Embryonic facial prominence (tissue), 1 donor: ENCODE results near the gene CIROP.
A peak's percentile ranks its signal among the peaks of the same experiment; 100 is the strongest.

Source experiments
- DNase-seq: peaks from one replicate; pipeline ENCODE4 v3.0.0-alpha.2; 2016; ENCODE audit errors: extremely low spot score

CIROP gene

DNA sequence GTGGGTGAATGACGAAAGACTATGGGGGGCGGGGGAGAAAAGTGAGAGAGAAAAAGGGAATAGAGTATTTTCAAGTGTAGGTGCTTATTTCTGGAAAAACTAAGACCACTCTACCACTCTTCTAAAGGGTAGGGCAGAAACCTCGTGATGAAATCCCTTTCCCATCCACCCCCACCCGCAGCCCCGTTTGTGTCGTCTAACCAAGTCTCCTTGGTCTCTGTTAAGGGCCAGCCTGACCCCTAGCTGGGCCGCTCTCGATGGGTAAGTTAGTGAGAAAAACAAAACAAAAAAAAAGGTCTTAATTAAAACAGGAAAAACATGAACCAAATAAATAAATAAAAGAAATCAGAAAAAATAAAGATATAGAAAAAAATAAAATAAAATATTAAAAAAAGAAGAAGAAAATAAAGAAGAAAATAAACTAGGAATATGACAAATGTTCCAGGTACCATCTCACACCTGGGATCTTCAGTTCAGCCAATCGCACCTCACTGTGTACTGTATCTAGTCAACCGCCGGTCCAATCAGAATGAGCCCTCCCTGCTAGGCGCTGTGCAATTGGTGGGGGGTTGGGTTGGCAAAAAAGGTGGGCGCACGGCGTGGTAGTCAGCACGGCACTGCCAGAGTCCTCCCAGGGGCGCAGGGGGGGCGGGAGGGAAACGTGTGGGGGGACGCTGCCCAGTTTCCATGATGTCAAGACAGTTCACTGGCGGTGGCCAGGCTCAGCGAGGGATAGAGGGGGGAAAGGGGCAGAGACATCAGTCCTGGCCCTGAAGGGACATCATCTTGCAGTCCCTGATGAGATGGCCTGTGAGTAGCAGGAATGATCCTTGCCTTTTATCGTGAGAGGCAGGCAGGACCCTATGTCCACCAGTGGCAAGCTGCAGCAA lies 37.7 kb downstream of the CIROP start:
- DNase-seq, result no peak

DNA sequence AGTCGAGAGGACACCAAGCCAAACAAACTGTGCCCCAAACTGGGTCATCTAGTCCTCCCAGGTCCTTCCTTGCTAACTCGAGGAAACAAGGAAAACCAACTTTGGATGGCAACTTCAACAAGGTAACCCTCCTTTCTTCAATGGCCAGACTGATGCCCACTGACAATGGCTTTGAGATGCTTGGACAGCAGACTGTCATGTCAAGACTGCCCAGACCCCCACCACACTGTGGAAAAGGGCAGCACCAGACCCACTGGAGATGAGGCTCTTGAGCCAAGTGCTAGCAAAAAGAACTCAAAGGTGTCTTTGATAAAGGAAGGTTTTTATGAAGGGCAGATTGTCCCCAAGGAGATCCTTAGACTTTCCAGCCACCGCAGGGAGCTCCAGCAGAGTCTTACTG lies 38.4 kb downstream of the CIROP start:
- DNase-seq, result no peak

DNA sequence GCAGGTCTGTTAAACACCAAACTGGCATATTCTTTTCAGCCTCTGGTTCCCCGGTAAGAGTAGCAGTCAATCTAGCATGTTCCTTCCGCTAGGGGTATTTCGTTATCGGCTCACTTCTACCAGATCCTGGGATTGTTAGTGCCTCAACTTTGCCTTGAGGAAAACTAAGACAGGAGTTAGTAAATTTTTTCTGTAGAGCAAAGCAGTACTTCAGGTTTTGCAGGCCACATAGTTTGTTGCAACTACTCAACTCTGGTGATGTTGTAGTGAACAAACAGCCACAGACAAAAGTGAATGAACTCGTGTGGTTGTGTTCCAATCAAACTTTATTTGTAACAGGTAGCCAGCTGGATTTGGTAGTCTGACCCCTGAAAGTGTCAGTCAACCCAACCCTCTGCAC lies 41.2 kb downstream of the CIROP start:
- DNase-seq, result no peak

DNA sequence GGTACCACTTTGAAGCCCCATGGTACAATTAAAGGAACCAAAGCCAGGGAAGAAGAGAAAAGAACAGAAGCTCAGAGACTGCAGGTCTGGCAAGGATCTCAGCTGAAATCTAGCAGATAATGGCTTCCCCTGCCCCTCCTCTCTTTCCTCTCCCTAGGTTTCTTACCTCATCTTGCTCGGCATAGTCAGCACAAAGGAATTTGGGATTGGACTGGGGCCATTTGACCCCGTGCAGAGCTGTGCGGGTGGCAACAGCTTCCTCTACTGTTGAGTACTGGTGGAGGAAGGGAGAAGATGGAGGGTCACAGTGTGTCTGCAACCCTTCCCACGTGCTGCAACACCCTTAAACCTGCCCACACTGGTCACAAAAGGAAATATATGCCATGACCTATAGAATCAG lies 42.8 kb downstream of the CIROP start:
- DNase-seq, result no peak

DNA sequence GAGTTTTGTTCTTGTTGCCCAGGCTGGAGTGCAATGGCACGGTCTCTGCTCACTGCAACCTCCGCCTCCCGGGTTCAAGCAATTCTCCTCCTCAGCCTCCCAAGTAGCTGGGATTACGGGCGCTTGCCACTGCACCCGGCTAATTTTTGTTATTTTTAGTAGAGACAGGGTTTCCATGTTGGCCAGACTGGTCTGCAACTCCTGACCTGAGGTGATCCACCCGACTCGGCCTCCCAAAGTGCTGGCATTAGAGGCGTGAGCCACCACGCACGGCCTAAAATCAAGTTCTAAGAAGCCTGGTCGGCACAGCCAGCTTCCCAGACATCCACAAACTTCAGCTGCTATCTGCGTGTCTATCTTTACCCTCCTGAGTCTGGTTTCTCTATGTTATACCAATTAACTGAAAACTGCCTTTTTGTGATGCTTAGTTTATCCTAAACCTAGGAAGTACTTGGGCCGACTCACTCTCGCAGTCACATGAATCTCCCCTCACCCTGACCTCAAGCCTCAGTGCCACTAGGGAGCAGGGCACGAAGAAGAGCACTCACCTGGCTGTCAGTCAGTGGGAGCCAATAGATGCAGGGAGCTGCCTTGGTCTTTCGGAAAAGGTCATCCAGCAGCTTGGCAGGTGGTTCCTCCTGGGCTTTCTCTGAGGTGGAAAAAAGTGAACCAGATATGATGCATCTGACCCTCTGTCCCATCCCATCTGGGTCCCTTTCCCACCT lies 44.1 kb downstream of the CIROP start:
- no peak for DNase-seq

DNA sequence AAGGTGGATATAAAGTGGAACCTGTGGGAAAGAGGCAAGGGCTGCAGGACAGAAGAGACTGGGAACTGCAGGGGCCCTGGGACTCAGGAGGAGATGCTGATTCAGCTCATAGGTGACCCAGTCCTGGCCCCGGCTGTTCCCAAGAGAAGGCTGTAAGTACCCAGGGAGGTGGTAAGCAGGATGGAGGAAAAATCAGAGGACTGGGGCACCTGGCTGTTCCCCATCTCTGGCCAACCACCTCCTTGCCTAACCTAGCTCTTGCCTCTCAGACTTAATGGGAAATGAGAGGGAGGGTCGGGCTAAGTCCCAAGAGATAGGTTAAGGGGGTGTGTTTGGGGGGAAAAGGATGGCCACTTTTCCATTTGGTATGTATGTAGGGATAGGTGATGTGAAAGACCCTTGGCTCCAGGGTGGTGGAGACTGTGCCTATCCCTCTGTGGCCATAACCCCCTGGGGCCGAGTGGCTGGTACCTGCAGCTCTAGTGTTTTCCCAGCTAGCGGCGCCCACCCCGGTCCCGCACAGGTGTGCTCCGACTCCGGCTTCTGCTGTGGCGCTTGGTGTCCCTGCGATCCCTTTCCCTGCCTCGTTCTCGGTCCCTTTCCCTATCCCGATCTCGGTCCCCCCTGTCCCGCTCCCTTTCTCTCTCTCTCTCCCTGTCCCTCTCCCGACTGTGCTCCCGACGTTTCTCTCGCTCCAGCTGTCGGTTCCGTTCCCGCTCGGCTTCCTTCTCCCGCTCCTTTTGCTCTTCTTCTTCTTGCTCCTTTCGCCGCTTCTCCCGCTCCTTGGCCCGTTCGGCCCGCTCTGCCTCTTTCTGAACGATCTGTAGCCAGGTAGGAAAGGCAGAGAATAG lies 45.9 kb downstream of the CIROP start:
- DNase-seq, result no peak

DNA sequence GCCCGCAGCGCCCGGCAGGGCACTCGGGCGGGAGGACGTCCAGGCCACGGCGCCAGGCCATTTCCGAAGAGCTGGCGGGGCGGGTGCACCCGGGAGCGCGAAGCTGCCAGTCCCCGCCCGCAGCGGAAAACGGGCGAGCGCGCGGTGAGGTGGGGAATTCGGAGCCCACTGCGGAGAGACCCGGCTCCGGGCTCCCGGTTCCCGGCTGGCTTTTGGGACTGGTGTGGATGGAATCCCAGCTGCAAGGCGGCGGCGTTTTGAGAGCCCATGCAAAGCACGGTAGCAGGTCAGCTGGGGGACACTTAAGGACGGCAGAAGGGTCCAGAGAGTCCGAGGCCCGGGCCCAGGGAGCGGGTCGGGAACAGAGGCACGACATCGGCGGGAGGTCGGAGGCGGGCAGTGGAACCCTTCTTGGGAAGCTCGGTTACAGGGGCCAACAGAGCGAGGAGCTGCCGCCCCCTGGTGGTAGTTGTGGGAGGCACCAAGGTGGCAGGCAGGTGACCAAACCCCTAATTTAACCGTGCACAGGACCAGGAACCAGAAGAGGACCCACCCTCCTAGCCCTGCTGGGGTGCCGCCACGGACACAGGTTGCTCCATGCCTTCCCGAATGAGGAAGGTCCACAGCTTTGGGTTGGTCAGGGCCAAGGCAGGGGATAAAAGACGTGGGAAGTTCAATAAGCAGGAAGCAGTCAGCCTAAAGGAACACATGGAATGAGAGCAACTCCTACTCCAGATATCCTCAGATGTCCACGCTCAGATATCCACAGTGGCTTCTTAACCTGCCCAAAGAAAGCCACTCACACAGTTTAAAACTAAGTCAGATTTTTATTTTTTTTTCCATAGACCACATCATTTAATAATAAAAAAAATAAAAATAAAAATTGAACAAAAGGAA lies 46.8 kb downstream of the CIROP start:
- peak; percentile 70 for DNase-seq

DNA sequence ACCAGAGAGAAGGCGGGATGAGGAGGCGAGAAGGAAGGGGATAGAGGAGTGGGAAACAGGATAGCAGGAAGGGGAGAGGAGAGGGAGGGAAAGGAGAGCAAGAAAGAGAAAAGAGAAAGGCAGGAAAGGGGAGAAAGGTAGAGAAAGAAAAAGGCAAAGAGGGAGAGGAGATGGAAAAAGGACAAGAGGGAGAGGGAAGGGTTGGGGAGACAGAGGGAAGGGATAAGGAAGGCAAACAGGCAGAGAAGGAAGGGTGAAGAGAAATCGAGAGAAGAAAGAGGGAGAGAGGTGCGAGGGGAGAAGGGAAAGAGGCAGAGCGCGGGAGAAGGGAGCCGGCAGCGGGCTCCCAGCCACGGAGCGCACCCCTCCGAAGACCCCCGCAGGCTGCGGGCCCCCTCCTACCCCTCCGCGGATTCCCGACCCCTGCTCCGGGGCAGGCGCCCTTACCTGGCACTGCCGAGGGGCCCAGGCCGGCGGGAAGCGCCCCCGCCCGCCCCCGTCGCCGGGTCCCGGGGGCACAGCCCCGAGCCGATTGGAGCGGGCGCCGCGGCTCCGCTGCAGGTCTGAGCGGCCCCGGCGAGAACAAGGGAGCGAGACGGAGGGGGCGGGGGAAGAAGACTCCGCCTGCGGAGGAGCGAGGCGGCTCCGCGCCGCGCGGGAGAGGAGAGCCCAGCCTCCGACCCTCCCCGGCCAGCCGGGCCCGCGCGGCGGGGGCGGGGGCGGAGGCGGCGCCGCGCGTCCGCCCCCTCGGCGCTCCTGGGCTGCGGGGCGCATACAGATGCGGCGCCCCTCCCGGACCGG lies 47.6 kb downstream of the CIROP start, which contains the start of gene CDH24:
Gene CDH24, minus strand, starts transcription at position 565 of the 801 bp plus-strand sequence. CDS start 1,787 bp downstream, outside the sequence.
- DNase-seq, result peak; percentile 70

DNA sequence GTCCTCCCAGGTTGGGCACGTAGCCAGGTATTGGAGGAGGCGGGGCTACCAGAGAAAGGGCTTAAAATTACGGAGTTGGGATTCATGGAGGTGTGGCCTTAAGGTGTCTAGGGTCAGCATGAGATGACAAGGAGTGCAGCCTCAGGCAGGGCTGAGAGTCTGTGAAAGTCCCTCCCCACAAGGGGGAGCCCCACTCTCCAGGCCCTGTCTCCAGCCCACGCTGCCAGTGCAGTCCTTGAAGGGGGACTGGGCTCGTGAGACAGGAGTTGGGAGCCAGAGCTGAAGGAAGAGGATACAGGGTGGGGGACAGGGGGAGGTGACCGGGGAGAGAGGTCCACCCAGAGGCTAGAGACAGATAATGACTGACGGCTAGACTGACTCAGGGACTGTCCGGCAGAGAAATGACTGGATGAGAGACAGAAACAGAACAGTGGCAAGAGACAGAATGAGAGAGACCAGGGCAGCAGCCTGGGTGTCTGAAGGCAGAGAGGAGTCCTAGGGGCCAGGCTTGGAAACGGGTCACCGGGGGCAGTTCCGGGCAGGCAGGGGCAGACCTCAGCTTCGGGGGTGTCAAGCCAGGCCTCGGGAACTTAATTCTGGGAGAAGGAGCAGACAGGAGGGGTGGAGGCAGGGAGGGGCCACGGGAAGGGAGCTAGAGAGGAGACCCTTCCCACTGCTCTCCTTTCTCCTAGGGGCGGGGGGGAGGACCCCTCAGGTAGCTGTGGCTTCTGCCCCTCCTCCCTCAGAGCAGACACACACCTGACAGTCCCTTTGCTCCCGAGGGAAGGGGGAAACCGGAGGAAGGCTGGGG lies 48.4 kb downstream of the CIROP start:
- DNase-seq, result no peak

DNA sequence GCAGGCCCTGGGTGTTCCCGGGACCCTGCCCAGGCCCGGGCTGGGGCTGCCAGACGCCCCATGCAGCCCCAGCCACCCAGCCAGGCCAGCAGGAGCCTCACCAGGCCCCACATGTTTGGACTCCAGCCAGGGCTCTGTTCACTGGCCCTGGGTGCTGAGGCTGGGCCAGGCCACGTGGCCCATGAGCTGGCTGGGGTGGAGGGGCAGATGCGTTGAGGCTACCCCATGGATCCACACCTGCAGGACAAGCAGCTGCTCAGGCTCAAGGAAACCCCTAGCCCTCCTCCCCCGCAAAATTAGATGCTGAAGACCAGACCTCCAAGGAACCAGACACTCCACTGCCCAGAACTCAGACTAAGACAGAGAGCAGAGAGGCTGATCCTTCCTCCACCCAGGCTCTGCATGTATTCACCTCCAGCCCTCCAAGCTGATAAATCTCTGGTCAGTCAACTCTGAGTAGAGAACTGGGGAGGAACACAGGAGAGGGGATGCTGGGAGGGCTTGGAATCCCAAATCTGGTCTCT lies 49.1 kb downstream of the CIROP start:
- no peak for DNase-seq

DNA sequence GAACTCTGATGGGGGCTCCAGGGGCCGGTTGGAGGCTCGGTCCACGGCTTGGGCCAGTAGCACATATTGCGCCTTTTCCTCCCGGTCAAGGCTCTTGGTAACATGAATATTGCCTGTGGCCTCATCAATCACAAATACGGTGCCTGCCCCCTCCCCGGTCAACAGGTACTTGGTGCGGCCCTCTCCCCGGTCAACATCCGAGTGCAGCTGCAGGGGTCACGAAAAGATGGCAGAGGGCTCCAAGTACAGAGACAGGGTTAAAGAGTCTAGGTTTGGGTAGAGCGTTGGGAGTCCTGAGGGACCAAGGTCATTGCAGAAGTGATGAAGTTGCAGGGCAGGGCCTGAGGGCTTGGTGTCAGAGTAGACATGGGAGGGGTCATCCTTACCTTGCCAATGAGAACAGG lies 49.6 kb downstream of the CIROP start:
- DNase-seq, result no peak

DNA sequence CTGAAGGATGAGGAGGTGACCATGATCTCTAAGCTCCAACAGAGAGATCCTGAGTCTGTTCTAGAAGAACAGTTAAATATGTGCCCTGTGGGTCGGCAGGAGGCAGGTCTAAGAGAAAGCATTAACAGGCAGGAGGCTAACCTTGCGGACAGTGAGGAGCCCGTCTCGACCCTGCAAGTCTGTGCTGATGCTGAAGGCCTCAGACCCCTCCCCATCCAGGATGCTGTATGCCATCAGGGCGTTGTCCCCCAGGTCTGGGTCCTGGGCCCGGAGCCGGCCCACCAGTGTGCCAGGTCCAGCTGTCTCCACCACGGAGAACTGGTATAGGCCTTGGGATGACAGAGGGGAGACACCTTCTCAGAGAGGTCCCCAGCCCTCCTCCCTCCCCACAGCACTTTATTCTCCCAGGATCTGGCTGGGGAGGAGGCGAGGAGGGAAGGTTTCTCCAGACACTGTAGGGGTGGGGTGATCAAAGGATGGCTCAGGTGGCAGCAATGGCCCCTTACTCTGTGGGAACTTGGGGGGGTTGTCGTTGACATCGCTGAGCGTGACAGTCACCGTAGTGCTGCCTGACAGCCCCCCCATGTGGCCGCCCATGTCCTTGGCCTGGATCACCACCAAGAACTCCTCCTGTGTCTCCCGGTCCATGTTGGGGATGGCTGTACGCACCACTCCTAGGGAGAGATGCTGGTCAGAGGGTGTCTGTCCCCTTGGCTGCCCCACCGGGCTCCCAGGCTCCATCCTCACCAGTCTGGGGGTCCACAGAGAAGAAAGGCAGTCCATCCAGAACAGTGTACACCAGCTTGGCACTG lies 50.6 kb downstream of the CIROP start:
- no peak for DNase-seq

DNA sequence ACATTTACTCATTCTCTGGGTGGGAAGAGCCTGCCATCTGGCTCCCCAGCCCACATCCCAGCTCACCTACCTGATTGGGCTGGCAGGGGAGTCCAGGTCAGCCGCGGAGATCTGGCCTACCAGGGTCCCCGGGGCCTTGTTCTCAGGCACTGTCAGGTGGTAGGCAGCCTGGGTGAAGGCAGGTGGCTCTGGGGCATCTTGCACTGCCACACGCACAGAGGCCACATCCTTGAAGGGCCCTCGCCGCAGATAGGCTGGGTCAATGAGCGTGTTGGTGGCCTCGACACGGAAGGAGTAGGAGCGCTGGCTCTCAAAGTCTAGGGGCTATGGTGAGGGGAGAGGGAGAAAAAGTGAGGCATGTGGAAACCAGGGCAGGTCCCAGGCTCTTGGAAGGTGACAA lies 51.4 kb downstream of the CIROP start:
- DNase-seq, result no peak

DNA sequence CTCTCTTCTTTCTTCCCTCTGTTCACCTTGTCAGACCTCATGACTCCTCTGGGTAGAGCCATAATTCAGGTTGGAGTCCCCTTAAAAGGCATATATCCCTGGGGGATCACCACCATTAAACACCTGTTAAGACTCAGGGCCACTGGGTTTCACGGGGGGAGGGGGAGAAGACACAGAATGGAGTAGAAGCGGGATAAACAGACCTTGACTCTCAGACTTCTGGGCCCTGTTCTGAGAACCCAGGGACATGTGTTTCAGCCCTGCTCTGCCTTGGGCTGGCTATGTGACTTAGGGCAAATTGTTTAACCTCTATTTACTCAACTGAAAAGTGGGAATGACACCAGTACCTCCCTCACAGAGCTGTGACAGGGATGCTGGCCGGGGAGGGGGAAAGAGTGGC lies 52.1 kb downstream of the CIROP start:
- no peak for DNase-seq

DNA sequence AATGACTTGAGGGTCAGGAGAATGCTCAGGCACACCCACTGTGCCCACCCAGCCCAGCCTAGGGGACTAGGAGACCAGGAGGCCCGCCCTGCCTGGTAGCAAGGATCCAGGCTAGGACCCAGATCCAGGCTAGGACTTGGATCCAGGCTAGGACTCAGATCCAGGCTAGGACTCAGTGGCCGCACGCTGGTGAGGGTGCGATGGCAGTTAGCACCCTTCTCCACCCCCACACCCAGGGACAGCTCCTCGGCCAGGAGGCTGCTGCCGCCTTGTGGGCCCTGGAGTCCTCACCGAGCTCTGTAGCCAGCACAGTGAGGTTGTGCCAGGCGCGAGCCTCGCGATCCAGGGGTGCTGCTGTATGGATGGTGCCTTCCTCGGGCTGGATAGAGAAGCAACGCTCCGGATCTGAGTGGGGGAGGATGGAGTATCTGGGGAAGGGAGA lies 52.6 kb downstream of the CIROP start:
- DNase-seq, result no peak

DNA sequence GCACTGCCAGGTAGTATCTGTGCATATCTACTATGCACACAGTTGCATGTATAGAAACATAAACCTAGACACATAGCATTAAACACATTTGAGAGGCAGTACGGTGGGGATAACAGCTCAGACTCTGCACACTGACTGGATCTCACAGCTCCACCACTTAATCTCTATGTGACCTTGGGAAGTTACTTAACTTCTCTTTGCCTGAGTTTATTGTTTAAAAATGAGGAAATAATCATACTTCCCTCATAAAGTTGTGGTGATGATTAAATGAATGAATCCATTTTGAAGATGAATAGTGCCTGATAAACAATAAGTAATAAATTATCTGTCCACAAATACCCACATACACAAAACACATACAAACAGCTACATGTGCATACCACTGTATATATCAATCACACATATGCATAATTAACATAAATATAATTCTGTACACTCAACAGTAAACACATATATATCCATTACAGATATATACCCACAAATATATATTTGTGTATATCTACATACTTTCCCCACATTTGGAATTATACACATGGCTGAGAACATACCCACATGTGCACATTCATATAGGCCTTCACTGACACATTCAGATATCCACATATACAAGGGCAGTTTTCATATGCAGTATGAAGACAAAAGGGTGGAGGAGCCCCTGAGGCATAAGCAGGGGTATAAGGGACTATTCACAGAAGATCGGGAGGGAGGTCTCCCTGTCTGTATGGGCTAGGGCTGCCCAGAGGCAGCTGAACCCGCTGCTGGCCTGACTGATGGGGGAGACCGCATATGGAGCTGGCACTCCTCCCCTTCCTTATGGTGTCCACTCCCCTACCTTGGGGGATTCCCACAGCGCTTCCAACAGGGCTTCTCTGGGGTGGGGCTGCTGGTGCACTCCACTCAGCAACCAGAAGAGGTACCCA lies 53.4 kb downstream of the CIROP start:
- no peak for DNase-seq
